Stimulated activated CD8-positive, alpha-beta memory T cell treated with anti-CD3 and anti-CD28 coated beads, Interleukin-12 subunit alpha, Interleukin-12 subunit beta, amount 100 ng/mL, for 4 hours (primary cell): ENCODE results near the gene HLCS.

Experiments
- DNase-seq: peaks from one replicate; pipeline ENCODE4 v3.0.0-alpha.2; 2020; ENCODE audit warnings: low read depth

The HLCS gene

DNA sequence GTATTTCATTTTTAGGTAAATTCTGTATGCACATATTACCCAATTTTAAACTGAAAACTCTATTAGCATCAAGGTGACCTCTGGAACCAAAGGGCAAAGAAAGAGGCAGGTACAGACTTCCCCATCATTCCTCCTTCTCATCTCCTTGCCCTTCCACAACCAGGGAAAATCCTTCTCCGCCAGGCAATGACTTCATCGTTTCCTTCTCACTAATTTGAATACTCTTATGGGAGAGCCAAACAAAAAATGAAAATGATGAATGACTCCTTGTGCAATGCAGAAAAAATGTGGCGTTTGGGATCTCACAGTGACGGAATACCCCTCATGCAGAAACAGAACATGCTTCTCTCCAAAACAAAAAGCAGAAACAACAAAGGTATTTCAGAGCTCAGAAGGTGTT, 83.7 kb downstream of the HLCS start:
- DNase-seq: no peak

DNA sequence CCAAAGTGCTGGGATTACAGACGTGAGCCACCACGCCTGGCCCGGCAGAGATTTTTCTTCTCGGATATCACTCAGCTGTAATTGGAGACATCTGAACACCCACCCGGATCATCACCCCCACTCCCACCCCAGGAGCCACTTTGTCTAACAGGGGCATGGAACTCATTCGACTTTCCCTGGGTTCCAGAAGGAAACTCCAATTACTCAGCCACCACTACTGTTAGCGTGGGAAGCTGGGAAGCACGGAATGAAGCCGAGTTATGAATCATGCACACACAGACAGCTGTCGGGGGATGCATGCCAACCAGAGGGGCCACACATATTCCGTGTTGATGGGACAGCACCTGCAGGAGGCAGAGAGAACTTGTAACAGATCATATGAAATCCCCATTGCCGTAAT, 85.2 kb downstream of the HLCS start:
- DNase-seq: no peak

DNA sequence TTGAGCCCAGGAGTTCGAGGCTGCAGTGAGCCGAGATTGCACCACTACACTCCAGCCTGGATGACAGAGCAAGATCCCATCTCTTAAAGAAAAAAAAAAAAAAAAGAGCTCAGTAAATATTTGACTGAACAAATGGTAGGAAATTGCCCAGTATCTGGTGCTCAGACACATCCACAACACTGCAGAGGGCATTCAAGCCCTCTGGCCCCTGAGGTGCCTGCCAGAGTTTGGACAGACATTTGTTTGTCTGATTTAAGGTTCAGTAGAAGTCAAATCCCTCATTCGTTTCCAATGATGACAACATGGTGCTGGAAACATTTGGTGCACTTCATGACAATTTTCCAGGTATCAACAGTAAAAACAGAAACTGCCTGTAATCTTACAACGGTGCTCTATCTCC, 86.6 kb downstream of the HLCS start:
- no peak for DNase-seq

DNA sequence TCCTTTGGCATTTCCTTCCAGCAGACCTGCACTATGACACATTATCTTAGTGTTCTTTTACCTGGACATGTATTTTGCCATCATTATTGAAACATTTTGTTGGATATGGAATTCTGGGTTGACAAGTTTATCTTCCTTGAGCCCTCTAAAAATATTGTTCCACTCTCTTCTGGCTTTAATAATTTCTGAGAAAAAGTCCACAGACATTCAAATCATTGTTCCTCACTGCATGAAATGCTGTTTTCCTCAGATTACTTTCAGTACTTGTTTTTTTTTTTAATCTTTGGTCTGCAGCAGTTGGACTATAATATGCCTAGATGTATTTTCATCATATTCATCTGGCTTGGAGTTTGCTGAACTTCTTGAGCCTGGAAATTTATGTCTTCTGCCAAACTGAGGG, 88.7 kb downstream of the HLCS start:
- DNase-seq: no peak

DNA sequence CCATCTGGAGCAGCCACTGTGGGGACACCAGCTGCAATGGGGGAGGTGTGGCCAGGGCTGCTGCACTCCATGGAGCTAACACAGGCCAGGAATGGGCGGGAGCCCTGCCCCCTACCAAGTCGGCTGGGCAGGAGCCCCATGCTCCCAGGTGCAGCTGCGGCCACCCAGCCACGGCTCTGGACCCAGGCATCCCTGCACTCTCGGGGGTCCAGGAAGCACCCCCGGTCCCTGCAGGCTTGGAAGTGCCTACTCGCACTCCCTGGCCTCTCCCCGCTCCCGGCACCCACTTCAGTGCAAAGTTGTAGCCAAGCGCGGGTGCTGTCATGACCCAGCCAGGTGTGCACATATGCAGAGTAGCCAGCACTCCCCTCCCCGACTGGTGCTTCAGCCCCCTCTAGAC, 91.8 kb downstream of the HLCS start:
- no peak for DNase-seq

DNA sequence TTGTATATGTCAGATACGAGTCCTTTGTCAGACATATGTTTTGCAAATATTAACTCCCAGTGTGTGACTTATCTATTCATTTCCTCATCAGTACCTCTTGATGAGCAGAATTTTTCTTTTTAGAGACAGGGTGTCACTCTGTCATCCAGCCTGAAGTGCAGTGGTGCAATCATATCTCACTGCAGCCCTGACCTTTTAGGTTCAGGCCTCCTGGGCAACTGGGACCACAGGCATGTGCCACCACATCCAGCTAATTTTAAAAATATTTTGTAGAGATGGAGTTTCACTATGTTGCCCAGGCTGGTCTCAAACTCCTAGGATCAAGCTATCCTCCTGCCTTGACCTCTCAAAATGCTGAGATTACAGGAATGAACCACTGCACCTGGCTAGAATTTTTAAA, 93.0 kb downstream of the HLCS start:
- DNase-seq: no peak

DNA sequence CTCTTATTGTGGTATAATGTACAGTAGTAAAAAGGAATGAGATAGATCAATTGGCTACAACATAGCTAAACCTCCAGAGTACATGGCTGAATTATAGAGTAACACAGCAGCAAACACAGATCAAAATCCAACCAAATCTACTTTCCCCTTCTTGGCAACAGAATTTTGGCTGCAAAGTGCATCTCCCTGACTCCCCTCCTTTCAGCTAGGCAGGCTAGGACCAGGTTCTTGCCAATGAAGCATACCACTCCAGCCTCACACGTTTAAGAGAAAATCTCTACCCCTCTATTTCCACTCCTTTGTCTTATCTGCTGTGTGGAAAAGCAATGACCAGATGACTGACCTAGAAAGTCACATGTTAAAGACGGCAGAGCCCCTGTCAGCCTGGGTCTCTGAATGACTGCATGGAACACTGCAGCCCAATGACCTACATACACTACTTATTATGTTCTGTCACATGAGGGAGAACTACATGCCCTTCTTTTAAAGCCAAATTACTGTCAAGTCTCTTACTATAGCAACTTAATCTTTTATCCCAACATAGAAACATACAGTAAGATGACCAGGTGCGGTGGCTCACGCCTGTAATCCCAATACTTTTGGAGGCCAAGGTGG, 99.1 kb downstream of the HLCS start:
- DNase-seq: no peak

DNA sequence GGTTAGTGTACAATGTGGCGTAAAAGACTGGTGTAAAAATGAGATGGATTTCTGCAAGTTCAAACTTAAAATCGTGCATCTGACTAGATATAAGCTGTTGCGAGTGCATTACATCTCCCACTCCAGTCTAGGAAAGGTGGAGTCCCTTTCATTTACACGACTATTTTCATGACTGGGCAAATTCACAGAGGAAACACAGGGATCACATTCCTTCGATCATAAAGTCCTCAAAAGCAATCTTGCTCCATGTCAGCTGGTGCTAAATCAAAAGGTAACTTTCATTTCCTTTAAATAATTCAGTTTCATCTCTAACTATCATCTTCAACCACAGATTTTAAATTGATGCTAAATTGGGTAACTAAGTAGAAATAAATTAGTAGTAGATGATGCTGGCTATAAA, 100.0 kb downstream of the HLCS start:
- DNase-seq: no peak

DNA sequence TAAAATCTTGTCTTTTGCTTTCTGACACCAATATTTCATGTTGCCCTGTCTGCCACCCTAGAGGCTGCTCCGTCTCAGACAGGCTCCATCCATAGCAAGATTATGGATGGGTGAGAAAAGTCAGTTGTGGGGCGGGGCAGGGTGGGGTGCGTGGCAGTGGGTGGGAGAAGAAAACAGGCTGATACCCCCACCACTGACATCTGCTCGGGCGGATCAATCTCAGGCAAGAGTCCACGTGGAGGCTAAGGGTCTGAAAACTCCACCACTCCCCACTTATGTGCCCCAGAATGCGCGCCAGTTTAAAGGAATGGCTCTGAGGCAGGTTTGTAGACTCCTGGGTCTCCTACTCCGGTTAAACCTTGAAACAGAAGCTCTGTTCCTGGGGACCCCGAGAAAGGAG, 101.5 kb downstream of the HLCS start:
- DNase-seq: no peak

DNA sequence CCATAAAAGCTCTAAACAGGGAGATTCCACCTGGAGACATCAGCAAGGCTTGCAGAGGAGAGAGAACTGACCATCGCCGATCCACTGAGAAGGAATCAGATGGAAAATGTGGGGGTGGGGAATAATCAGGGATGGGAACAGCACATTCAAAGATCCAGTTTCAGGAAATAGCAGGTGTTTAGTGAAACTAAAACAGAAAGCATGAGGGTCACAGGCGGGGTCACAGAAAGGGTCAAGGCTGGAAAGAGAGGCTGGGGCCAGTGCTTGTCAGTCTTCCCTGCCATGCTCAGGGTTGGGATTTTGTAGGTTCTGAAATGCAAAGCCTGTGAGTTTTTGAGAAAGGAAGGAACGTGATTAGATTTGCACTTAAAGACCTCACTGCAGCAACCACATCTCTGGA, 103.2 kb downstream of the HLCS start:
- DNase-seq: no peak

DNA sequence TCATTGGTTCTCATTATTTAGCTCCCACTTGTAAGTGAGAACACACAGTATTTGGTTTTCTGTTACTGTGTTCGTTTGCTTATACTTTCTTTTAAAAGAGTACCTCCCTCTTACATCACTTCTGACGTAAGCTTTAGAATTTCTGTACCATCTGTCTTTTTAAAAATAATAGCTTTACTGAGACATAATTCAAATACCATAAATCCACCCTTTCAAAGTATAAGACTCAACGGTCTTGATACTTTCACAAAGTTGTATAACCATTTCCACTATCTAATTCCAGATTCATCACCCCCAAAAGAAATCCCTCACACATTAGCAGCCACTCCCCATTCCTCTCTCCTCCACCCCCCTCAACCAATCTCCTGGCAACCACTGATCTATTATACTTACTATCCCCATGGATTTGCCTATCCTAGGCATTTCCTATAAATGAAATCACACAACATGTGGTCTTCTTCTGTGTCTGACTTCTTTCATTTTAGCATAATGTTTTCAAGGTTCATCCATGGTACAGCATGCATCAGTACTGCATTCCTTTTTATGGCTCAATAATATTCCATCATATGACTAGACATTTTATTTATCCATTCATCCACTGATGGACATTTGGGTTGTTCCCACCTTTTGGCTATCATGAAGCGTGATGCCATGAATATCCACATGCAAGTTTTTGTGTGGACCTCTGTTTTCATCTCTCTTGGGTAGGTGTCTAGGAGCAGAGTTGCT, 104.7 kb downstream of the HLCS start:
- DNase-seq: no peak

DNA sequence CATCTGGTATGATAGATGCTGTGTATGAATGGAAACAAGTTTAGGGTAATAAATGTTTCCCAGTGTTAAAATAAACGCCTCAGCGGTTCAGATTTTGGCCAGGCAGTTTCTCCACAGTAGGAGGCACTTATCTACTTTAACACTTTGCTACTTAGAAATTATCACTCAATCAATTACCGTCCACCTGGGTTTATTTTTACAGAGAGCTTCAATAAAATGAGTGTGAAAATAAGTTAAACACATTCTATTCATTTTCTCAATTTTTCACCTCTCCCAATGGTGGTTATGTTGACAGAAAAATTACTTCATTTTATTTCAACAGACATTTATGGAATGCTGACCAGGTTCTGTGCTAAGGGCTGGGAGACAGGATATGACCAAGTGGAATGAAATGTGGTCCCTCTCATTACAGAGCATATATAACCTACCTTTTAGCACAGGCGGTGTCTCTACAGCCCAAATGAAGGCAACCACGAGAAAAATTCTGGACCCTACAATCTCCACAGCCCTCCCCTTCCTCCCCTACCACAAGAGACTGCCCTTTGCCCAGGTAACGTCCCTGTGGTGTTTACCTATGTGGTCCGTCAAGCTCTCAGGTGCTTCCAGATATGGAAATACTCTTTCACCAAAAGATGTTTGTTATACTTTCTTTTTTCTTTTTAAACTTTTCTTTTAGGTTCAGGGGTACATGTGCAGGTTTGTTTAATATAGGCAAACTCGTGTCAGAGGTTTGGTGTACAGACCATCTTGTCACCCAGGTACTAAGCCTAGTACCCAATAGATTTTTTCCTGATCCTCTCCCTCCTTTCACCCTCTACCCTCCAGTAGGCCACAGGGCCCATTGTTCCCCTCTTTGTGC, 105.5 kb downstream of the HLCS start:
- DNase-seq: no peak

DNA sequence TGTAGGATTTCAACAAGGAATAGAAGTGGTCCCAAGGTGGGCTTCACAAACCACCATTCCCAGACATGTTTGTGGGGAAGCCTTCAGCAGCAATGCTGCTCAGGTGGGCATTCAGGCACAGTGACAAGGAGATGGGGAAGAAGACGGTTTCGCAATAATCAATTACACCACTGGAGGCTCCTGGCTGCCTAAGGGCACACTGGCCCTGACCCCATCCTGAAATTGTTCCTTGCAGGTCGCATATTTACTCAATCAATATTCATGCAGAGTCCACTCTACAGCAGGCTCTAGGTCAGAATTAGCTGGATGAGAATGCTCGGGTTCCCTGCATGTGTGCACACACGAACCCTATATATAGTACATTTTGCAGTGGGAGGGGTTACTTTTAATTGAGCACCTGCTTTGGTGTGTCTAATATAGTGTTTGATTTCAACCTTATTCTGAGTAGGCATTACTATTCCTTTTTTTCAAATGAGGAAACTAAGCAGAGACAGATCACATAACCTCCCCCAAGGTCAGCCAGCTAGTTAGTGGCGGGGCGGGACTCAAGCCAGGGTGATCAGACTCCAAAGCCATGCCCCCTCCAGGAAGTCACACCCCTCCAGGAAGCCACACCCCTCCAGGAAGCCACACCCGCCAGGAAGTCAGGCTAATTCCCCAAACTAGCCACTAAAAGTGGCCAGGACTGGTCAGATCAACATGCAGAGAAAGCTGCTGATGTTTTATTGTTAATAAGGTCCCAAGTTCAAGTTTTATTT, 106.5 kb downstream of the HLCS start:
- DNase-seq: no peak

DNA sequence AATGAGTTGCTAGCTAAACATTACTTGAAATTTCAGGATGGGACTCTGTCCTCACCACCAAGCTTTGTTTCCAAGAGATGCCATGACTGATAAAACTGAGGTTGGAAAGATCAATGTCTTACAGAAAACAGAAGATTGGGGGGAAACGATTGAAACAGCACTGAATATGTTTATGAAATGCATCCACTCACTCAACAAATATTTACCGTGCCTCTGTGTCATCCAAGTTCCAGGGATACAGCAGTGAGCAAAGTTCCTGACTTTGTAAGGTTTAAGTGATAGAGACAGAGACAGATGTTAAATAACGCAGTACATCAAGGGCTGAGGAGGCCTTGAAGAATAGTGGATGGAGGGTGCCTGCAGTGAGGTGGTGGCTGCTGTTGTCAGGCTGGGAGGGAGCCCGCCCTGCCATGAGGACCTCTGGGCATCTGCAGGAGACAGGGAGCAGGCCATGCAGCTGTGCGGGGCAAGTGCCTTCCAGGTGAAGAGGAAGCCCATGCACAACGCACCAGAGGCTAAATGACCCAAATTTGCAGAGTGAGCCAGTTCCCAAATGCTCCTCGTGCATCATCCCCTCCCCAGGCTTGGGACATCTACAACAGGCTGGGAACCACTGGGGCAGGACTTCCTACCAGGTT, 108.0 kb downstream of the HLCS start:
- DNase-seq: no peak

DNA sequence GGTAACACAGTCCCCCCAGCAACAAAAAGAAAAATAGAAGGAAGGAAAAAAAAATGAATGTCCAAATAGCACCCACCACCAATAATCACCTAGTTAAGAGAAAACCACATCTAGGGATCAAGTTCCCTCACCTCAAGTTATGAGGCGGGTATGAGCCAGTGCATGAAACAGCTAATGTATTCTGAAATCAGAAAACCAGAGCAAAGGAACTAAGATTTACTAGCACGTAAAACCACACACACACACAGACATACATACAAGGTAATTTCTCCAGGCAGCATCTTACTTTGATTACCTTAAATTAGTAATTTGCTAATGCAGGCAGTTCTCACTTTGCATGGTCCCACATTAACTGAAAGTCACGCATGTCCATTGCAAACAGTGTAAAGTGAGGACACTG, 109.8 kb downstream of the HLCS start:
- no peak for DNase-seq

DNA sequence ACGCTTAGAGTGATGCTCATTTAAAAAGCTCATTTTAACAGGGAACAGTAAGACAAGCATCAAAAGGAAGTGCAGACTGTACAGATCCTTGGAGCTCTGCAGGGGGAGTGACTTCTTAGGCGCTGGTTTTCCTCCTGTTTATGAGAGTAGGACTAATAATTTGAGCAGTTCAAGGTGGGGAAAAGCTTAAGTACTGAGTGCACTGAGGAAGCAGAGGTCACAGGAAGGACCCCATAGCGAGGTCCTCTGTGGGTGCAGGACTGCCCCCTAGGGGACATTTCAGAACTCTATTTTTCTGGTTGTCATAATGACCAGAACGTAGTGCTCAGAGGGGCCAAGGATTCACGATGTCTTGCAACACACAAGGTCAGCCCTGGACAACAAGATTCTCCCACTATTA, 112.1 kb downstream of the HLCS start:
- DNase-seq: no peak

DNA sequence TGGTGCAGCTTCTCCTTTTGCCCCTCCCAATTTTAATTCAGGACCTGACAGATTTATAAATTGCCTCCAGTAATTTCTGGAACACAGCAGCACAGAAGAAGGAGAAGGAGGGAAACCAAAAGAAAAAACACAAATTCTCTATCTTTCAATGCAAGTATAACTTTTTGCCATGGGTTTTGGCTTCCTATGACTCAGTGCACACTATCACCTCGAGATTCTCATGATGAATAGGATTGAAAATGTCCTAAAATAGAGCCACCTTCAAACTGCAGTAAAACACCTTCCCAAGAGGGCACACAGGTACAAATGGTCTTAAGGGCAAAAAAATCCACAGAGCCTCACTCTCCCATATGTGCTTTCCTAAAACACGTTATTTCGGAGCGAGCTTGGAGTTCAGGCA, 113.6 kb downstream of the HLCS start:
- no peak for DNase-seq

DNA sequence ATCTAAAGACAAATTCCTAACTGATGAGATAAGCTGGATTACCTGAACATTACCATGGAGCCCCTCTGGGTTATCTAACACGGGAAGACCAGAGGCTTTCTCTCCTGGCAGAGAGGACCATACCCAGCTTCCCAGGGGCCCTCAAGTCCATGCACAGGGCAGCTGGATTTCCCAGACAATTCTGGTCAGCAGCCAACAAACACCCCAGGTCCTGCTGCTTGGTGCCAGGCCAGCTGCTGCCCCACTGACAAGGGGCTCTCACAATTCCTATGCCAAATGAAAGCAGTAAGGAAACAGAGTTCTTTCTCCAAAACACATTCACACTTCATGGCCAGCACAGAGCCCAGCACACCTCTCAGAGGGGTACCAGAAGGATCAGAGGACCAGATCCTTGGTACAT, 114.2 kb downstream of the HLCS start:
- DNase-seq: no peak

DNA sequence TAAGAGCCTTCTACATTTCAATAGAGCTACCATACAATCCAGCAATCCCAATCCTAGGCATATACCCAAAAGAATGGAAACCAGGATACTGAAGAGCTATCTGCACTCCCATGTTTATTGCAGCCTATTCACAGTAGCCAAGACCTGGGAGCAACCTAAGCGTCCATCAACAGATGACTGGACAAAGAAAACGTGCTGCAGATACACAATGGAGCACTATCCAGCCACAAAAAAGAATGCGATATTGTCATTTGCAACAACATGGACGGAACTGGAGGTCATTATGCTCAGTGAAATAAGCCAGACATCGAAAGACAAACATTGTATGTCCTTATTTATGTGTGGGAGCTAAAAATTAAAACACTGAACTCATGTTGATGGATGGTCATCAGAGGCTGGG, 115.3 kb downstream of the HLCS start:
- no peak for DNase-seq

DNA sequence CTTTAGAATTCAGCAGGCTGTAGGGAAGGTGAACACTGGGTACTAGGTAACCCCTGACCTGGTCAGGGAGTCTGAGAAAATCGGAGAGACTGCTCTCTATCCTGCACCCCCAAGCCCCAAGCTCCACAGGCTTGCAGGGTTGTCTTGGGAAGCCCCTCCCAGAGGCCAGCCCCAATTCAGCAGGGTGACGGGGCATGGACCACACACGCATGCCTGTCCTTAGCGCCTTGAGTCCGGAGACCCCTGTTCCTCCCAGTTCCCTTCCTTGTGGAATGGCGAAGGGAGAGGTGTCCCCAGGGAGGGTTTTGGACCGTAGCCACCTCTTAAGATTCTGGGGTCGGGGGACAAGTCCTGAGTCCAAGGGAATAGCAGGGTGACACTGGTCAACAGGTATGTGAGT, 116.1 kb downstream of the HLCS start:
- DNase-seq: no peak

DNA sequence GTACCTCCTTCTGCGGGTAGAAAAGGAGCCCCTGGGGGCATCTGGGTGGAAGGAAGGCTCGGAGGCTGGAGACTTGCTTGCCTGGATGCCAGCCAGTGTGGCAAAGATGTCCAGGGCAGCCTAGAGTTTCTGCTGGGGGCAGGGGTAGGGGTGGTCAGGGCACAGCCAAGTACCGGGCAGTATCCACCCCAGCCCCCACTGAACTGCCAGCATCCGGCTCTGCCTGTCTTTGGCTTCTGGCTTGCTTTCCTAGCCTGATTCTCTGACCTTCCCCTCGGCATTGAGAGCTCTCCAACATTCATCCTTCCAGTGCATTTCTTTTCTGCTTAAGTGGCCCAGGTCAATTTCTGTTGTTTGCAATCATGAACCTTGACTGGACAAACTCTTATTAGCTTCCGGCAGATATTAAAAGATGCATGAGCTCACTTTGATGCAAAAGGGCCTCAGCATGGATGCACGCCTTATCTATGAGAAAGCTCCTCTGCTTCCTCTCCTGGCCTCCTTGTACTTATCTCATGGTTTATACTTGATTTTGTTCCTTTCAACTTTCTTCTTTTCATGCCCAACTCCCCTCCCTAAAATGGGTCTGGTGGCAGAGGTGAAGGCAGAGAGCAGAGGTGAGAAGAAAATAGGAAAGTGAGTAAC, 116.9 kb downstream of the HLCS start:
- no peak for DNase-seq
